Measurements from ENCODE around the gene JUNB. TPM values are rescaled to one million over a fixed set of nuclear protein-coding genes. Genes with fewer than 3 reads are reported as not detected.

JUNB gene
- total and polyA plus RNA-seq, 7 donors: 91.6 to 1,252 (median 249) TPM

DNA sequence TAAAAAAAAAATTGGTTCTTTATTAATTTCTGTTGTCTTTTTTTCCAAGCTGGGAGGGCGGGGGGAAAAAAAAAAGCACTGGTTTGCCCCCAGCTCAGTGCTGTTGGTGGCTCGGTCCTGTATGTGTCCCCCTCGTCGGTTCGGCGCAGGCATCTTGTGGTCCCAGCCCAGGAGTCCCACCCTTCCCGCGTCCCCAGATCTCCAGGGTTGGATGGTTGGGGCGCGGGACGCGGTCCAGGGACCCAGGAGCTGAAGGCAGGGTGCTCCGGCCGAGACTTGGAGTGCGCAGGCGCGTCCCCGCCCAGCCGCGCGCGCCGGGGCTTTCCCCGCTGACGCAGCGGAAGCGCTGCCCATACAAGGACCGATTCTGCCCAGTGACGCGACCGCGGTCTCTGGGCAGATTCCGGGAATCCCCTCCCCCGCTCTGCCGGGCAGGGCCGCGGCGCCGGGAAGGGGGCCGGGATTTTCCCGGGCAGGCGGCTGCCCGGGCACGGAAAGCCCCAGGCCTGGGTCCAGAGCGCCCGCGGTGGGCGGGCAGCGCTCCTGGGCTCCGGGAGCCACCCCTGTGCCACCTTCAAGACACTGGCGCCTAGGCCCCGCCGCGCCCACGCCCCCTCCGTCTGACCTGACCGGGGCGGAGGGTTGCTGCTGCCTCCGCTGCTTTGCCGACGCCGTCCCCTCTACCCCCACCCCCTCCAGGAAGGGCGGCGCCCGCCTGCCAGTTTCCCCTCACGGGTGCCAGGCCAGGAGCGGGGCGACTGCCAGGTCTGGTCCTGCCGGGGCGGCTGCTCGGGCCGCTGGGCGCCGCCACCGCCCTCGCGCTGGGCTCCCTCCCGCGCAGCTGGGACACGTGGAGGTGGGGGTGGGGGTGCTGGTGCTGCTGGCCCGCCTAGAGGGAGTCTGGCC is 2.3 kb downstream of the JUNB start:
- peak overlapping the region; percentile 72 to 99 (median 90) for H3K4me3 ChIP-seq
- no peaks in the 10 kb centered on the region for H3K9me3 ChIP-seq
- peaks cover 0 to 43% (median 37%) of the 10 kb centered on the region in 4 donors for H3K4me1 ChIP-seq
- peak in 2 of 4 donors; percentile 90 to 97 for TF ChIP-seq EP300 (IDR thresholded peaks at IDR 0.05)
- peak; percentile 85 to 97 (median 91) for TF ChIP-seq POLR2AphosphoS5 (IDR thresholded peaks at IDR 0.05)
- peak; percentile 49 to 61 for TF ChIP-seq POLR2A (IDR thresholded peaks at IDR 0.05)
- TF ChIP-seq, protein P1, sequence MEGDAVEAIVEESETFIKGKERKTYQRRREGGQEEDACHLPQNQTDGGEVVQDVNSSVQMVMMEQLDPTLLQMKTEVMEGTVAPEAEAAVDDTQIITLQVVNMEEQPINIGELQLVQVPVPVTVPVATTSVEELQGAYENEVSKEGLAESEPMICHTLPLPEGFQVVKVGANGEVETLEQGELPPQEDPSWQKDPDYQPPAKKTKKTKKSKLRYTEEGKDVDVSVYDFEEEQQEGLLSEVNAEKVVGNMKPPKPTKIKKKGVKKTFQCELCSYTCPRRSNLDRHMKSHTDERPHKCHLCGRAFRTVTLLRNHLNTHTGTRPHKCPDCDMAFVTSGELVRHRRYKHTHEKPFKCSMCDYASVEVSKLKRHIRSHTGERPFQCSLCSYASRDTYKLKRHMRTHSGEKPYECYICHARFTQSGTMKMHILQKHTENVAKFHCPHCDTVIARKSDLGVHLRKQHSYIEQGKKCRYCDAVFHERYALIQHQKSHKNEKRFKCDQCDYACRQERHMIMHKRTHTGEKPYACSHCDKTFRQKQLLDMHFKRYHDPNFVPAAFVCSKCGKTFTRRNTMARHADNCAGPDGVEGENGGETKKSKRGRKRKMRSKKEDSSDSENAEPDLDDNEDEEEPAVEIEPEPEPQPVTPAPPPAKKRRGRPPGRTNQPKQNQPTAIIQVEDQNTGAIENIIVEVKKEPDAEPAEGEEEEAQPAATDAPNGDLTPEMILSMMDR (IDR thresholded peaks at IDR 0.05): no peak
- 0% methylated on average over 81 of the region's 81 CpGs for WGBS, 2 donors
- H3K27ac ChIP-seq: peak overlapping the region; percentile 97 to 100 (median 98)
- no peaks in the 10 kb centered on the region for H3K27me3 ChIP-seq
- intact Hi-C loops (cut with DNase I): loop anchor here (5.0 kb wide), 3 partner anchors 214 to 1054 kb away; partner anchors contain the start of genes IER2 and STX10
- peak; percentile 97 for DNase-seq
- peaks cover 0 to under 1% (median 0%) of the 10 kb centered on the region in 4 donors for H3K36me3 ChIP-seq

DNA sequence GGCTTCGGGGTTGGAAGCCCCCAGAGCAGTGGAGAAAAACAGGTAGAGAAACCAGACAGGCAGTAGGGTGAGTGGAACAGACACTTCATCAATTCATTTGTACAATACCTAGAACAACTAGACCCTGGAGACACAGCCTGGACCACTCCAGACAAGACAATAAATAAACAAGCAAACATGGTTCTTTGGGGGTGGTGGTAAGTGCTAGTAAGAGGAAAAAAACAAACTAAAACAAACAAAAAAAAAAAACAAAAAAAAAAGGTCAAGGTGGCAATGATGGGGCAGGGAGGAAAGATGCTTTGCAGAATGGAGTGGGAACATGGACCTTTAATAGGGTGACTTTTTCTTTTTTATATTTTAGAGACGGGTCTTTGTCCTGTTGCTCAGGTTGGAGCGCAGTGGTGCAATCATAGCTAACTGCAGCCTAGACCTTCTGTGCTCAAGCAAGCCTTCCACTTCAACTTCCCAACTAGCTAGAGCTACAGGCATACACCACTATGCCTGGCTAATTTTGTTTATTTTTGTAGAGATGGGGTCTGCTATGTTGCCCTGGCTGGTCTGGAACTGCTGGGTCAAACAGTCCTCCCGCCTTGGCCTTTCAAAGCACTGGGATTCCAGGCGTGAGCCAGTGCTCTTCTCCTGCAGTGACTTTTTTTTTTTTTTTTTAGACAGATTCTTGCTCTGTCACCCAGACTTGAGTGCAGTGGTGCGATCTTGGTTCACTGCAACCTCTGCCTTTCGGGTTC is 3.1 kb downstream of the JUNB start:
- H3K36me3 ChIP-seq: peaks cover 0 to 8% (median 7%) of the 10 kb centered on the region in 4 donors
- peak overlapping the region; percentile 97 to 100 (median 98) for H3K27ac ChIP-seq
- peak overlapping the region; percentile 72 to 99 (median 90) for H3K4me3 ChIP-seq
- peaks cover 0 to 35% (median 28%) of the 10 kb centered on the region in 4 donors for H3K4me1 ChIP-seq
- no peak for DNase-seq
- intact Hi-C loops (cut with DNase I): loop anchor here (5.0 kb wide), 3 partner anchors 213 to 1053 kb away; partner anchors contain the start of genes IER2 and STX10
- no peaks in the 10 kb centered on the region for H3K9me3 ChIP-seq
- TF ChIP-seq, protein P1 (IDR thresholded peaks at IDR 0.05): no peak
- TF ChIP-seq POLR2A (IDR thresholded peaks at IDR 0.05): no peak
- no peak for TF ChIP-seq EP300 (IDR thresholded peaks at IDR 0.05)
- no peak for TF ChIP-seq POLR2AphosphoS5 (IDR thresholded peaks at IDR 0.05)
- H3K27me3 ChIP-seq: no peaks in the 10 kb centered on the region
- 65 to 69% methylated on average over 7 of the region's 7 CpGs for WGBS, 2 donors

DNA sequence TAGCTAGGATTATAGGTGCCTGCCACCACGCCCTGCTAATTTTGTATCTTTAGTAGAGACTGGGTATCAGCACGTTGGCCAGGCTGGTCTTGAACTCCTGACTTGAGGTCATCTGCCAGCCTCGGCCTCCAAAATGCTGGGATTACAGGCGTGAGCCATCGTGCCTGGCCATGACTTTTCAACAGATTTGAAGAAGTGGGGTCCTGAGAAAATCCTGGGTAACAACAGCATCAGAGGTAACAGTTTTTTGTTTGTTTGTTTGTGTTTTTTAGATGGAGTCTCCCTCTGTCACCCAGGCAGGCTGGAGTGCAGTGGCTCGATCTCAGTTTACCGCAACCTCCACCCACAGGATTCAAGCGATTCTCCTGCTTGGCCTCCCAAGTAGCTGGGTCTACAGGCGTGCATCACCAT is 3.7 kb downstream of the JUNB start:
- intact Hi-C loops (cut with DNase I): loop anchor here (5.0 kb wide), 3 partner anchors 212 to 1052 kb away; partner anchors contain the start of genes IER2 and STX10
- TF ChIP-seq POLR2A (IDR thresholded peaks at IDR 0.05): no peak
- TF ChIP-seq POLR2AphosphoS5 (IDR thresholded peaks at IDR 0.05): no peak
- TF ChIP-seq, protein P1 (IDR thresholded peaks at IDR 0.05): no peak
- TF ChIP-seq EP300 (IDR thresholded peaks at IDR 0.05): no peak
- Histone ChIP-seq H3K36me3 (peaks cover 0 to 14% (median 13%) of the 10 kb centered on the region in 4 donors), H3K4me1 (peaks cover 0 to 33% (median 29%) of the 10 kb centered on the region in 4 donors), H3K9me3 (no peaks in the 10 kb centered on the region), H3K27ac (peak overlapping the region; percentile 97 to 100 (median 98)), H3K27me3 (no peaks in the 10 kb centered on the region), H3K4me3 (no peak overlapping the region)
- WGBS, 2 donors: 85 to 93% methylated on average over 9 of the region's 9 CpGs
- no peak for DNase-seq

DNA sequence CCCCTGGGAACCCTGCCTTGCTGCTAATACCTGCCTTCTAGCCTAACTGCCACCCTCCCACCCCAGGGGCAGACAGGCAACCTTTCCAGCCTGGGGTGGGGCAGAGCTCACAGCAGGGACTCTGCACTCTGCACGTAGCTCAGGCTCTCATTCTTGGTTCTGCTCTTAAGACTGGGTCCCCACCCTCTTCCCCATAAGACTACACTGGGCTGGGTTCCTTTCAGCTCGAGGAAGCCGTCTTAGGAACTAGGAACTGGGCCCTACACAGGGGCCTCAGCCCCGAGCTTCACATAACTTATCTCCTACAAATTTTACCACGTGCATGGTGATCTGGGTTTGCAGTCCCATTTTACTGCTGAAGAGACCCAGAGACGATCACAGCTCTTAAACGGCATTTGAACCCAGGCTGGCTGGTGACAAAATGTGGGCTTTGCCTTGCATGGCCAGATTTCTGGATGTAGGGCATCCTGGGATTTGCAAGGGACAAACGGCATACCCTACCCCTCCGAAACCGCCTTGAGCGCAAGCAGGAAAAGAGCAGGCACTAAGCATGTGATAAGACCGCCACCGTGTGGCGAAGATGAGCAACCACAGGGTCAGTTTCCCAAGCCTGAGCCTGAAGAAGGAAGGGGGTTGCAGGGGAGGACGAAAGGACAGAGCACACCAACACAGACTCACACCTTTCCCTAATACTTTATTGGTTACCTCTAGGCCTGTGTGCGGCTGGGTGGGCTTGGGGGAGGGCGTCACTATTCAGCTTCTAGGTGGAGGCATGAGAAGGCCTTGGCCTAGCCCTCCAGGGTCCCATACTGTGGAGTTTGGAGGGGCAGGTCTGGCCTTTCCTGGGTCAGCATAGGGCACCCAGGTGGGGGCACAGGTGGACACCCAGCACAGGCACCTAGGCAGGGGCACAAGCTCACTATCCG is 5.1 kb downstream of the JUNB start:
- TF ChIP-seq EP300 (IDR thresholded peaks at IDR 0.05) (no peak), POLR2A (IDR thresholded peaks at IDR 0.05) (no peak), POLR2AphosphoS5 (IDR thresholded peaks at IDR 0.05) (peak in 3 of 4 donors; percentile 10 to 34 (median 21))
- TF ChIP-seq, protein P1 (IDR thresholded peaks at IDR 0.05): peak; percentile 95 to 99 (median 98)
- Histone ChIP-seq H3K4me1 (peaks cover 0 to 38% (median 34%) of the 10 kb centered on the region in 4 donors), H3K36me3 (peaks cover 0 to 19% (median 15%) of the 10 kb centered on the region in 4 donors), H3K27me3 (no peaks in the 10 kb centered on the region), H3K9me3 (no peaks in the 10 kb centered on the region), H3K27ac (peak overlapping the region; percentile 35 to 100 (median 78)), H3K4me3 (no peak overlapping the region)
- WGBS, 2 donors: 4 to 7% methylated on average over 18 of the region's 18 CpGs
- intact Hi-C loops (cut with DNase I): loop anchor here (1.0 kb wide), 1 partner anchor 19 kb away; no protein-coding TSS in a partner anchor
- DNase-seq: peak; percentile 91

Data from sigmoid colon (tissue), 7 donors.